ENCODE measurements around the gene SHB.

GRCh38 chr9:37971108-37971459 lies 97.9 kb downstream of the SHB start:
- TF ChIP-seq CTCF (conservative IDR thresholded peaks at IDR 0.05) (no peak), EZH2 (IDR thresholded peaks at IDR 0.05; ENCODE audit: low read depth) (no peak)
